Central memory CD8-positive, alpha-beta T cell (primary cell): Measurements from ENCODE around the gene DUSP1.

Experiments used
- ATAC-seq: fragments of 150-1000 bp; cut with Tn5 transposase; replicated peaks from 2 replicates; pipeline ENCODE4 v1.10.0; 2022; ENCODE audit warnings: mild to moderate bottlenecking, moderate FRiP score, moderate number of reproducible peaks; ENCODE audit not compliant: poor library complexity, severe bottlenecking; ENCODE audit errors: extremely low read depth
- DNase-seq, 2 donors: peaks; one replicate each; pipeline ENCODE4 v3.0.0; 2021; ENCODE audit warnings: low spot score in 2 of 2
- H3K27ac Mint-ChIP-seq: one replicate; pipeline ENCODE4 v1.8.0; 2022; ENCODE audit warnings: low read depth, mild to moderate bottlenecking, moderate library complexity, mixed read lengths
- H3K27me3 Mint-ChIP-seq: one replicate; pipeline ENCODE4 v1.8.0; 2022; ENCODE audit warnings: mixed read lengths
- H3K36me3 Mint-ChIP-seq: one replicate; pipeline ENCODE4 v1.8.0; 2022; ENCODE audit warnings: mild to moderate bottlenecking, moderate library complexity, mixed read lengths; ENCODE audit not compliant: insufficient read depth
- H3K4me1 Mint-ChIP-seq: one replicate; pipeline ENCODE4 v1.8.0; 2022; ENCODE audit warnings: mixed read lengths
- H3K4me3 Mint-ChIP-seq: one replicate; pipeline ENCODE4 v1.8.0; 2022; ENCODE audit warnings: mild to moderate bottlenecking, moderate library complexity, mixed read lengths
- H3K9me3 Mint-ChIP-seq: one replicate; pipeline ENCODE4 v1.8.0; 2022; ENCODE audit warnings: mixed read lengths

The DUSP1 gene

DNA sequence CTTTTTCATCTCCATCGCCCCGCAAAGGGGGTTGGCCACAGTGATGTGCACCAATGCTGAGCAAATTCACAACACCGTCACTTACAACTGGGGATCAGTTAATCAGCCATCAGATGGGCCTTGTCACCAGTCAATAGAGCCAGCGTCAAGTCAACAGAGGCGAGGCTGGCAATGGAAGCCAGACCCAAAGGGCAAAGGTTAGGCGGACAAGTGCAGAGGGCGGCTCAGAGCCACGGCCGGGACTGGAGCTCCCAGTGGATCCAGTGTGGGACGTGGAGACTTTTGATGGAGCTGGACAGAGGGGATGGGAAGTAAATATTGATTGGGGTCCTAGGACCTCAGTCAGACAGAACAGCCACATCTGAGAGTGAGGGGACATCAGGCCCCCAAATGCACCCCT lies 45.7 kb downstream of the DUSP1 start:
- DNase-seq: no peak
- H3K27me3 Mint-ChIP-seq: no peaks in the 10 kb centered on the region
- H3K4me3 Mint-ChIP-seq: no peak overlapping the region
- no peak for ATAC-seq
- no peaks in the 10 kb centered on the region for H3K36me3 Mint-ChIP-seq
- peaks cover 22% of the 10 kb centered on the region for H3K4me1 Mint-ChIP-seq
- H3K9me3 Mint-ChIP-seq: no peaks in the 10 kb centered on the region
- H3K27ac Mint-ChIP-seq: no peak overlapping the region

DNA sequence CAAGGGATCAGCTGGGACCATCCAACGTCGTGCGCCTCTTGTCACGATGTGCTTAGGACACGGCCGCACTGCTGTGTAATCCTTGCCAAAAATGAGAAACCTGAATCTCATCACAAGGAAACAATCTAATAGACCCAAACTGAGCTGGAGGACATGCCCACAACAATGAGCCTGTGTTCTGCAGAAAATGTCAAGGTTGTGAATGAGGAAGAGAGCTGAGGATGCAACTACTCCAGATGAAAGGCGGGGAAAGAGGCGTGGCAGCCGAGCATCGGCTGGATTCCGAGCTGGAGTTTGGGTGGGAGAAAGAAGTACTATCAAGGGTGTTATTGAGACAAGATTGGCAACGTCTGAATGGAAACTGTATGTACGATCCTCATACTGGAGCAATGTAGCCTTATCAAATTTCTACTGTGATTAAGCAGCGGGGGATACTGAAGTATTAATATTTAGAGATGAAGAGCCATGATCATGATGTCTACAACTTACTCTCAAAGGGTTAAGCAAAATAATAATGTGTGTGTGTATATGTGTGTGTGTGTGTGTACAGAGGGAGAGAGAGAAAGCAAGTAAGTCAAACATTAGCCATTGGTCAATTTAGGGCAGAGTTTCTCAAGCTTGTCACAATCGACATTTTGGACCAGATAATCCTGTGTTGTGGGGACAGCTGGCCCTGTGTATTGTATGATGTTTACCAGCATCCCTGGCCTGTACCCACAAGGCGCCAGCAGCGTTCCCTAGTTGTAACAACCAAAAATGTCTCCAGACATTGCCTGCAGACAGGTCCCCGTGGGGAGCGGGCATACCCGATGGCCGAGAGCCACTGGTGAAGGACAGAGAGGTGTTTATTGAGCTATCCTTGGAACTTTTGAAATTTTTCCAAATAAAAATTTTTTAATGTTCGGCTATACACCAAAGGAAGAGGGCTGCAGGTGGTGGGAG lies 46.5 kb downstream of the DUSP1 start:
- no peak for DNase-seq
- Mint-ChIP-seq H3K4me3 (no peak overlapping the region), H3K4me1 (peaks cover 22% of the 10 kb centered on the region), H3K36me3 (no peaks in the 10 kb centered on the region), H3K27ac (no peak overlapping the region), H3K27me3 (no peaks in the 10 kb centered on the region), H3K9me3 (no peaks in the 10 kb centered on the region)
- no peak for ATAC-seq

DNA sequence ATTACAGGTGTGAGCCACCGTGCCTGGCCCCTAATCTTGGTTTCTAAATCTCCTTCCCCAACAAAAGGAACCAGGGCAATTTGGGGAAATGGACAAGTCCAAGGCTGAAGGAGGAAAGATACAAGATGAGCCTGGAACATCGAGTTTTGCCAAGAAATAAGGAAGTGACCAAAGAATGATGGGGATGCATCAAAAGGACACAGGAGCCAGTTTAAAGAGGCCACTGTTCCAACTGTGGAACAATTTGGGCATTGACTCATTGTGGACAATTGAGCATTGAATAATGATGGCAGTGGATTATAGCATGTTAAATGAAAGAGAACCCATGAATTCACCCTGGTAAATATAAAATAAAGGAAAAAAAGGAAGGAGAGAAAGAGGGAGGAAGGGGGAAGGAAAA lies 47.5 kb downstream of the DUSP1 start:
- no peak overlapping the region for H3K4me3 Mint-ChIP-seq
- ATAC-seq (no peak), DNase-seq (no peak)
- H3K36me3 Mint-ChIP-seq: no peaks in the 10 kb centered on the region
- peak overlapping the region; percentile 75 for H3K27ac Mint-ChIP-seq
- no peaks in the 10 kb centered on the region for H3K27me3 Mint-ChIP-seq
- H3K4me1 Mint-ChIP-seq: peaks cover 22% of the 10 kb centered on the region
- no peaks in the 10 kb centered on the region for H3K9me3 Mint-ChIP-seq

GRCh38 chr5:172722327-172722815 lies 48.6 kb downstream of the DUSP1 start:
- peak overlapping the region; percentile 73 for H3K27ac Mint-ChIP-seq
- ATAC-seq: peak; percentile 99
- no peaks in the 10 kb centered on the region for H3K36me3 Mint-ChIP-seq
- no peaks in the 10 kb centered on the region for H3K9me3 Mint-ChIP-seq
- peak in 1 of 2 donors; percentile 66 for DNase-seq
- peaks cover 23% of the 10 kb centered on the region for H3K4me1 Mint-ChIP-seq
- peak overlapping the region; percentile 67 for H3K4me3 Mint-ChIP-seq
- H3K27me3 Mint-ChIP-seq: no peaks in the 10 kb centered on the region

GRCh38 chr5:172721455-172722326 lies 49.3 kb downstream of the DUSP1 start:
- ATAC-seq (peak; percentile 47), DNase-seq (no peak)
- H3K9me3 Mint-ChIP-seq: no peaks in the 10 kb centered on the region
- H3K4me1 Mint-ChIP-seq: peaks cover 29% of the 10 kb centered on the region
- H3K36me3 Mint-ChIP-seq: no peaks in the 10 kb centered on the region
- peak overlapping the region; percentile 73 for H3K27ac Mint-ChIP-seq
- peak overlapping the region; percentile 67 for H3K4me3 Mint-ChIP-seq
- no peaks in the 10 kb centered on the region for H3K27me3 Mint-ChIP-seq

DNA sequence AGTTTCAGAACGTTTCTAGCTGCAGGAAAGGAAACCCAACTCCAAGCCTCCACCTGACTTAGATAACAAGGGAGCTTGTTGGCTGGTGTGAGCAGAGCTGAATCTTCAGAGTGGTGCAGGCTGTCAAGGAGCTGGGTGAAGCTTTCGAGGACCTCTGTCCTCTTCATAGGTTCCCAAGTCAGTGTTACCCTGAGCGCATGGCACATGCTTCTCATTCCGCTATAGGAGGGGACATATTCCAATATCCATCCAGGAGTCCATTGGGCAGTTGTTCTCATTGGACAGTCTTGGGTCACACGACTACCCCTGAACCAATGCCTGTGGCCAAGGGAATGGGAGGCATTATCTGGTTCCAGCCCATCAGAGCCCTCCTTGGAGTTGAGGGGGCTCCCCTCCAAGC lies 50.3 kb downstream of the DUSP1 start:
- no peak for ATAC-seq
- Mint-ChIP-seq H3K36me3 (no peaks in the 10 kb centered on the region), H3K9me3 (no peaks in the 10 kb centered on the region), H3K27ac (no peak overlapping the region), H3K27me3 (no peaks in the 10 kb centered on the region), H3K4me1 (peaks cover 29% of the 10 kb centered on the region), H3K4me3 (no peak overlapping the region)
- DNase-seq: no peak

DNA sequence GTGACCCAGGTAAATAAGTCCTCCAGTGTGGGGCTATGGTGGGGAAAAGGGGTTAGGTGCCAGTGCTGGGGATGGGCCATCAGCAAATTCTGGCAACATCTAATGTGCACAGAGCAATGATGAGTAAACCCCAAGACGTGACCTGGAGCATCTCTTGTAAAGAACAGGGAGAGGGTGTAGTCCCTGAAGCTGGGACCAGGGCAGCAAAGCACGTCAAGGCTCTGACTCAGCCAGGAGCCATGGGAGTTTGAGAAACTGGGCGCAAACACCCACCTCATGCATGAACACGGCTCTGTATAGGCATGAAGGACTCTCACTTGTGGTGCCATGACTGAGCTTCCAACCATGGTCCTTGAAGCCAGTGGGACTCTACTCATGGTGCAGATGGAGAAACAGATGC lies 51.8 kb downstream of the DUSP1 start:
- no peaks in the 10 kb centered on the region for H3K36me3 Mint-ChIP-seq
- no peak overlapping the region for H3K27ac Mint-ChIP-seq
- peaks cover 29% of the 10 kb centered on the region for H3K4me1 Mint-ChIP-seq
- DNase-seq (no peak), ATAC-seq (no peak)
- no peaks in the 10 kb centered on the region for H3K9me3 Mint-ChIP-seq
- no peaks in the 10 kb centered on the region for H3K27me3 Mint-ChIP-seq
- H3K4me3 Mint-ChIP-seq: no peak overlapping the region

GRCh38 chr5:172718527-172719114 lies 52.4 kb downstream of the DUSP1 start:
- Mint-ChIP-seq H3K36me3 (no peaks in the 10 kb centered on the region), H3K9me3 (no peaks in the 10 kb centered on the region), H3K27ac (no peak overlapping the region), H3K4me1 (peaks cover 26% of the 10 kb centered on the region), H3K4me3 (no peak overlapping the region), H3K27me3 (no peaks in the 10 kb centered on the region)
- ATAC-seq: no peak
- no peak for DNase-seq
